Mucosa of descending colon (tissue), 3 donors: ENCODE results near the gene PRRT3. TPM values are rescaled to one million over a fixed set of nuclear protein-coding genes. Genes with fewer than 3 reads are reported as not detected.
"Not testable (repeated sequence)": the region's sequence is repeated elsewhere in the genome, so short reads cannot be mapped to it uniquely, and the experiment has no call there.

Experiments used
- ATAC-seq: fragments of 200-7000 bp; cut with Tn5 transposase; one replicate; pipeline ENCODE4 v1.9.1; 2020; ENCODE audit warnings: mild to moderate bottlenecking, moderate library complexity
- DNase-seq, 3 donors: peaks; one replicate each; pipeline ENCODE4 v3.0.0-alpha.2; 2020
- H3K36me3 ChIP-seq: fragments of 200-600 bp; one replicate; pipeline ENCODE4 v1.8.0; 2021; ENCODE audit warnings: low read depth, mild to moderate bottlenecking
- H3K4me1 ChIP-seq: fragments of 200-600 bp; one replicate; pipeline ENCODE4 v1.8.0; 2021; ENCODE audit warnings: low read depth, mild to moderate bottlenecking
- H3K4me3 ChIP-seq: fragments of 200-600 bp; one replicate; pipeline ENCODE4 v1.8.0; 2021; ENCODE audit warnings: mild to moderate bottlenecking
- H3K9me3 ChIP-seq: fragments of 200-600 bp; one replicate; pipeline ENCODE4 v1.8.0; 2021; ENCODE audit warnings: mild to moderate bottlenecking
- CTCF ChIP-seq: fragments of 200-600 bp; IDR thresholded peaks from one replicate; pipeline ENCODE4 v1.8.0; 2022; ENCODE audit warnings: antibody characterized with exemption, mild to moderate bottlenecking
- intact Hi-C, 2 donors: fragments of 100-400 bp; cut with DNase I in 1 of 2; cut with micrococcal nuclease in 1 of 2; formaldehyde crosslinking; loops; one replicate each; pipeline versions ENCODE4 v1.11.0 to v1.11.1; 2022; cut with DNase I, micrococcal nuclease
- total RNA-seq, 3 donors: library from RNA; stranded (reverse); fragmentation: NEBNext Ultra II Directional in 2 of 3; extraction: Animal tissue kit (Norgen Biotek cat#: 25700) in 2 of 3; gene quantifications; one replicate each; pipeline versions ENCODE4 v1.2.1 to v1.2.4, GENCODE V29; 2021 to 2023
- donor health status: DM: no; HTN: no; CAD: no; lungs with moderate emphysema.
- donor health status: DM: no; HTN: no; CAD: no.
- donor health status: DM: no; HTN: yes; CAD: no.

PRRT3 gene
- total RNA-seq, 3 donors from 2014 or later: 1.0 to 1.8 (median 1.2) TPM

GRCh38 chr3:9940746-9941145, 11.5 kb downstream of the PRRT3 start:
- Histone ChIP-seq H3K9me3 (no peaks in the 10 kb centered on the region), H3K4me3 (no peak overlapping the region), H3K4me1 (no peaks in the 10 kb centered on the region), H3K36me3 (no peaks in the 10 kb centered on the region)
- no peak for TF ChIP-seq CTCF
- intact Hi-C loops: no loop called here
- ATAC-seq: no peak
- no peak for DNase-seq

- DNase-seq, intact Hi-C loops, H3K36me3 ChIP-seq, H3K9me3 ChIP-seq, H3K4me1 ChIP-seq, ATAC-seq, H3K4me3 ChIP-seq: not testable (repeated sequence)
These were observed 12.3 kb downstream of the PRRT3 start for GRCh38 chr3:9939906-9940305.

GRCh38 chr3:9938966-9939365, 13.2 kb downstream of the PRRT3 start:
- Histone ChIP-seq H3K4me1 (peaks cover 13% of the 10 kb centered on the region), H3K4me3 (no peak overlapping the region), H3K36me3 (no peaks in the 10 kb centered on the region), H3K9me3 (no peaks in the 10 kb centered on the region)
- DNase-seq: no peak
- TF ChIP-seq CTCF: no peak
- ATAC-seq: no peak
- intact Hi-C loops: no loop called here

- DNase-seq: no peak
These were observed 14.5 kb downstream of the PRRT3 start for GRCh38 chr3:9937486-9938238.

GRCh38 chr3:9935966-9936510, 16.2 kb downstream of the PRRT3 start:
- H3K36me3 ChIP-seq: no peaks in the 10 kb centered on the region
- no peak for DNase-seq
- intact Hi-C loops: no loop called here
- H3K4me3 ChIP-seq: no peak overlapping the region
- peaks cover 22% of the 10 kb centered on the region for H3K4me1 ChIP-seq
- H3K9me3 ChIP-seq: no peaks in the 10 kb centered on the region
- TF ChIP-seq CTCF: no peak
- ATAC-seq: no peak

More at GRCh38 chr3:9937486-9938238, 14.5 kb downstream of the PRRT3 start:
- intact Hi-C loops: no loop called here
- ATAC-seq: no peak
- Histone ChIP-seq H3K36me3 (no peaks in the 10 kb centered on the region), H3K4me1 (peaks cover 13% of the 10 kb centered on the region), H3K4me3 (no peak overlapping the region), H3K9me3 (no peaks in the 10 kb centered on the region)
- TF ChIP-seq CTCF: no peak

GRCh38 chr3:9934993-9935392, 17.2 kb downstream of the PRRT3 start:
- no peak for ATAC-seq
- TF ChIP-seq CTCF: no peak

More at GRCh38 chr3:9934993-9935392, 17.2 kb downstream of the PRRT3 start:
- Histone ChIP-seq H3K36me3 (no peaks in the 10 kb centered on the region), H3K4me3 (no peak overlapping the region), H3K9me3 (no peaks in the 10 kb centered on the region), H3K4me1 (peaks cover 22% of the 10 kb centered on the region)
- intact Hi-C loops: no loop called here
- no peak for DNase-seq
